Activated CD4-positive, CD25-positive, alpha-beta regulatory T cell (primary cell): ENCODE data around the gene OPCML.

Experiments
- DNase-seq, 4 experiments: peaks; one replicate each; lab custom pipeline; 2025; lab: John Stamatoyannopoulos, UW

OPCML gene

GRCh38 chr11:133541021-133541719, 8.9 kb upstream of the OPCML start:
- no peak for DNase-seq

GRCh38 chr11:133536198-133536597, 3.9 kb upstream of the OPCML start:
- no peak for DNase-seq

- no peak for DNase-seq
Observed at GRCh38 chr11:133533205-133533604, 904 bp upstream of the OPCML start.

- DNase-seq: no peak
Observed at GRCh38 chr11:133531458-133531857, 843 bp downstream of the OPCML start.

GRCh38 chr11:133530501-133530835, 1.8 kb downstream of the OPCML start:
- DNase-seq: no peak

GRCh38 chr11:133529807-133530500, 2.3 kb downstream of the OPCML start:
- no peak for DNase-seq

GRCh38 chr11:133526790-133527189, 5.5 kb downstream of the OPCML start:
- no peak for DNase-seq

GRCh38 chr11:133525976-133526375, 6.3 kb downstream of the OPCML start:
- no peak for DNase-seq

GRCh38 chr11:133524488-133524887, 7.8 kb downstream of the OPCML start:
- DNase-seq: no peak

- DNase-seq: no peak
Observed at GRCh38 chr11:133522344-133522743, 10.0 kb downstream of the OPCML start.

GRCh38 chr11:133521502-133521901, 10.8 kb downstream of the OPCML start:
- DNase-seq: no peak

GRCh38 chr11:133520707-133521106, 11.6 kb downstream of the OPCML start:
- DNase-seq: no peak

- DNase-seq: no peak
Observed at GRCh38 chr11:133519560-133519959, 12.7 kb downstream of the OPCML start.

- no peak for DNase-seq
Observed at GRCh38 chr11:133518702-133519264, 13.5 kb downstream of the OPCML start.

GRCh38 chr11:133516845-133517244, 15.5 kb downstream of the OPCML start:
- DNase-seq: no peak

- DNase-seq: no peak
Observed at GRCh38 chr11:133515107-133515506, 17.2 kb downstream of the OPCML start.

- DNase-seq: no peak
Observed at GRCh38 chr11:133509924-133510697, 22.2 kb downstream of the OPCML start.

GRCh38 chr11:133508468-133508867, 23.8 kb downstream of the OPCML start:
- no peak for DNase-seq

- DNase-seq: no peak
Observed at GRCh38 chr11:133507185-133507584, 25.1 kb downstream of the OPCML start.

- DNase-seq: no peak
Observed at GRCh38 chr11:133506551-133507094, 25.7 kb downstream of the OPCML start.

GRCh38 chr11:133506023-133506422, 26.3 kb downstream of the OPCML start:
- no peak for DNase-seq

- DNase-seq: no peak
Observed at GRCh38 chr11:133504906-133505305, 27.4 kb downstream of the OPCML start.
